K562 (cell line): ENCODE measurements around the gene ABCB9. TPM values are rescaled to one million over a fixed set of nuclear protein-coding genes. Genes with fewer than 3 reads are reported as not detected.

ENCODE experiments used
- ATAC-seq: fragments of 200-7000 bp; cut with Tn5 transposase; 3 replicates; pipeline ENCODE4 v1.9.1; 2020; ENCODE audit warnings: moderate library complexity
- BruUV-seq: library from RNA; stranded (reverse); fragments of 400-500 nt; replicated peaks from 2 replicates; lab custom pipeline; 2021; lab: Mats Ljungman, UMichigan
- CTCF ChIA-PET: fragments of 300-600 bp; formaldehyde crosslinking; extraction: SDS; loops from one replicate; lab custom pipeline; 2021; ENCODE audit warnings: low intra/inter-chr PET ratio; lab: Yijun Ruan, JAX
- POLR2A ChIA-PET: fragments of 300-600, 350-650 bp; sonication (Branson Sonifier 250); formaldehyde crosslinking; extraction: SDS; loops from one replicate; lab custom pipeline; 2021; ENCODE audit warnings: antibody characterized with exemption, inconsistent platforms; lab: Yijun Ruan, JAX
- DNase-seq, 4 experiments: peaks; one replicate each; pipeline versions ENCODE4 v3.0.0 to v3.0.0-alpha.2; 2011 to 2018; ENCODE audit warnings: low spot score in 3 of 4, mixed read lengths in 3 of 4; ENCODE audit errors: extremely low read depth in 1 of 4
- FAIRE-seq: peaks from 2 replicates; lab custom pipeline; 2011; peaks lifted over from hg19 to GRCh38; lab: Jason Lieb, UNC
- H2AFZ ChIP-seq: 2 replicates; pipeline ENCODE4 v1.6.0; 2011; ENCODE audit warnings: low read depth, low read length, control low read depth, inconsistent platforms
- H3K27ac ChIP-seq: fragments of 200-600 bp; 3 replicates; pipeline ENCODE4 v1.8.0; 2011; ENCODE audit warnings: low read depth, mild to moderate bottlenecking, control low read depth, inconsistent platforms, low read length, moderate library complexity, mixed read lengths; ENCODE audit errors: extremely low read depth
- H3K27me3 ChIP-seq, 2 experiments: fragments of 300-600 bp in 1 of 2; 2 replicates in 1 of 2; 3 replicates in 1 of 2; pipeline versions ENCODE4 v1.6.0 to v1.8.0; 2011; ENCODE audit warnings: inconsistent platforms in 2 of 2, low read length in 2 of 2, mild to moderate bottlenecking in 1 of 2, mixed read lengths in 1 of 2, moderate library complexity in 1 of 2; ENCODE audit not compliant: control insufficient read depth in 2 of 2, insufficient read depth in 2 of 2
- H3K36me3 ChIP-seq: fragments of 300-600 bp; 3 replicates; pipeline ENCODE4 v1.8.0; 2011; ENCODE audit warnings: mild to moderate bottlenecking, low read length, inconsistent platforms; ENCODE audit not compliant: control insufficient read depth, insufficient read depth
- H3K4me1 ChIP-seq, 2 experiments: fragments of 200-600 bp in 1 of 2; replicated peaks in 1 of 2; 2 replicates in 1 of 2; 3 replicates in 1 of 2; pipeline versions ENCODE4 v1.5.1 to v1.8.0; 2011; ENCODE audit warnings: inconsistent platforms in 2 of 2, low read length in 2 of 2, mild to moderate bottlenecking in 1 of 2, mixed read lengths in 1 of 2, moderate library complexity in 1 of 2; ENCODE audit not compliant: control insufficient read depth in 2 of 2, insufficient read depth in 2 of 2
- H3K4me2 ChIP-seq: 2 replicates; pipeline ENCODE4 v1.6.1; 2011; ENCODE audit warnings: low read length, control low read depth, inconsistent platforms, mixed read lengths; ENCODE audit not compliant: insufficient read depth
- H3K4me3 ChIP-seq: fragments of 200-600 bp; sonication (generic), shearing (Covaris generic); 2 replicates; pipeline ENCODE4 v1.5.1; 2016; ENCODE audit warnings: control low read depth, inconsistent platforms
- H3K79me2 ChIP-seq: fragments of 200-600 bp; 3 replicates; pipeline ENCODE4 v1.8.0; 2011; ENCODE audit warnings: low read length, inconsistent platforms; ENCODE audit not compliant: control insufficient read depth, insufficient read depth
- H3K9ac ChIP-seq, 2 experiments: 2 replicates each; pipeline versions ENCODE4 v1.6.0 to v1.6.1; 2011; ENCODE audit warnings: low read depth in 2 of 2, low read length in 2 of 2, control low read depth in 1 of 2, inconsistent platforms in 1 of 2, mild to moderate bottlenecking in 1 of 2, mixed read lengths in 1 of 2; ENCODE audit not compliant: insufficient read depth in 1 of 2
- H3K9me1 ChIP-seq: one replicate; pipeline ENCODE4 v1.6.0; 2011; ENCODE audit warnings: inconsistent platforms, mild to moderate bottlenecking, low read length, moderate library complexity; ENCODE audit not compliant: control insufficient read depth, insufficient read depth
- H3K9me3 ChIP-seq: replicated peaks from 2 replicates; pipeline ENCODE4 v1.5.1; 2011; ENCODE audit warnings: low read depth, low read length, inconsistent platforms; ENCODE audit not compliant: control insufficient read depth, insufficient read depth
- H4K20me1 ChIP-seq: replicated peaks from 2 replicates; pipeline ENCODE4 v1.6.1; 2011; ENCODE audit warnings: low read length, inconsistent platforms, mixed read lengths; ENCODE audit not compliant: control insufficient read depth, insufficient read depth
- CBFA2T2 ChIP-seq: fragments of 450-650 bp; conservative IDR thresholded peaks from 2 replicates; pipeline ENCODE4 v1.6.1; 2017; ENCODE audit warnings: mild to moderate bottlenecking
- CHD2 ChIP-seq: IDR thresholded peaks from 2 replicates; pipeline ENCODE4 v1.6.1; 2011; ENCODE audit warnings: low read depth, low read length
- HCFC1 ChIP-seq: IDR thresholded peaks from 2 replicates; pipeline ENCODE4 v1.6.1; 2012; ENCODE audit warnings: low read depth, low read length, improper control_type of control experiment
- NRF1 ChIP-seq, 2 experiments: fragments of 450-650 bp; IDR thresholded peaks in 1 of 2; conservative IDR thresholded peaks in 1 of 2; 2 replicates each; pipeline ENCODE4 v1.6.1; 2014; ENCODE audit warnings: mild to moderate bottlenecking in 2 of 2
- SIN3A ChIP-seq, 2 experiments: fragments of 150-350 bp in 1 of 2; IDR thresholded peaks; 2 replicates each; pipeline ENCODE4 v1.6.1; 2011 to 2016; ENCODE audit warnings: borderline replicate concordance in 2 of 2, low read depth in 2 of 2, low read length in 2 of 2, mild to moderate bottlenecking in 2 of 2, moderate library complexity in 2 of 2; ENCODE audit not compliant: control insufficient read depth in 1 of 2
- ZNF146 ChIP-seq: IDR thresholded peaks from one replicate; pipeline ENCODE4 v1.6.1; 2018; ENCODE audit warnings: missing compliant biosample characterization; ENCODE audit not compliant: unreplicated experiment
- ZNF583 ChIP-seq: fragments of 250-450 bp; sonication (Bioruptor Pico); IDR thresholded peaks from 2 replicates; pipeline ENCODE4 v1.4.0; 2020
- ZZZ3 ChIP-seq: fragments of 450-650 bp; IDR thresholded peaks from 2 replicates; pipeline ENCODE4 v1.6.1; 2016; ENCODE audit warnings: antibody characterized with exemption, mild to moderate bottlenecking, moderate library complexity
- WGBS: fragments of 100-300 bp; shearing (Covaris generic); methylation state at CpG from one replicate; pipeline ENCODE4 v1.1.6; 2016; ENCODE audit warnings: low coverage, mixed read lengths; ENCODE audit not compliant: insufficient coverage; ENCODE audit errors: missing lambda C conversion rate; 5-methylcytosine and 5-hydroxymethylcytosine counted together
- in situ Hi-C: fragments of 300-500 bp; cut with MboI; formaldehyde crosslinking; loops from 4 replicates; pipeline ENCODE4 v1.15.0; 2018; ENCODE audit warnings: inconsistent platforms, mixed read lengths
- intact Hi-C: fragments of 100-400 bp; cut with micrococcal nuclease; formaldehyde crosslinking; loops from 2 replicates; pipeline ENCODE4 v1.14.2; 2022
- polyA plus RNA-seq, 8 experiments: library from polyadenylated mRNA; depleted of rRNA in 4 of 8; stranded (reverse) in 5 of 8; unstranded in 3 of 8; fragments of >200 nt; fragmentation: Nextera tagmentation in 2 of 8; fragmentation: Illumina TruSeq in 1 of 8; extraction: Ambion mirVana in 2 of 8; extraction: Trizol in 1 of 8; gene quantifications; 2 replicates each; pipeline versions ENCODE4 v1.2.1 to v1.2.3, GENCODE V29; 2011 to 2014; ENCODE audit warnings: inconsistent platforms in 1 of 8, missing spikeins in 1 of 8
- total RNA-seq, 7 experiments: library from RNA; depleted of rRNA in 6 of 7; stranded (reverse); fragments of >200 nt in 6 of 7; fragmentation: Illumina TruSeq in 2 of 7; extraction: Trizol in 2 of 7; gene quantifications; 2 replicates each; pipeline versions ENCODE4 v1.2.1 to v1.2.3, GENCODE V29; 2011 to 2021; ENCODE audit warnings: low replicate concordance in 1 of 7
- TF ChIP-seq, protein P1 (sequence below), 2 experiments: IDR thresholded peaks; 2 replicates each; pipeline ENCODE4 v1.6.1; 2011; ENCODE audit warnings: borderline replicate concordance in 1 of 2, control low read depth in 1 of 2, low read depth in 1 of 2, low read length in 1 of 2, mild to moderate bottlenecking in 1 of 2, mixed read lengths in 1 of 2, moderate library complexity in 1 of 2; ENCODE audit not compliant: insufficient read depth in 1 of 2, insufficient read length in 1 of 2, poor library complexity in 1 of 2, severe bottlenecking in 1 of 2; ENCODE audit errors: extremely low read depth in 1 of 2
- TF ChIP-seq, protein P2 (sequence below): fragments of 250-450 bp; sonication (Bioruptor Pico); IDR thresholded peaks from 2 replicates; pipeline ENCODE4 v1.8.0; 2022; ENCODE audit warnings: moderate library complexity, mild to moderate bottlenecking, inconsistent platforms
- TF ChIP-seq, protein P3 (sequence below): sonication (generic); formaldehyde crosslinking; IDR thresholded peaks from 2 replicates; pipeline ENCODE4 v1.9.0; 2022; ENCODE audit warnings: mild to moderate bottlenecking, missing genetic modification reagents

Gene ABCB9
- total and polyA plus RNA-seq, 9 of the 15 experiments (the other 6 are each of a cell fraction or from before 2014, with no cell fraction given): 0.20 to 12.6 (median 6.2) TPM

DNA sequence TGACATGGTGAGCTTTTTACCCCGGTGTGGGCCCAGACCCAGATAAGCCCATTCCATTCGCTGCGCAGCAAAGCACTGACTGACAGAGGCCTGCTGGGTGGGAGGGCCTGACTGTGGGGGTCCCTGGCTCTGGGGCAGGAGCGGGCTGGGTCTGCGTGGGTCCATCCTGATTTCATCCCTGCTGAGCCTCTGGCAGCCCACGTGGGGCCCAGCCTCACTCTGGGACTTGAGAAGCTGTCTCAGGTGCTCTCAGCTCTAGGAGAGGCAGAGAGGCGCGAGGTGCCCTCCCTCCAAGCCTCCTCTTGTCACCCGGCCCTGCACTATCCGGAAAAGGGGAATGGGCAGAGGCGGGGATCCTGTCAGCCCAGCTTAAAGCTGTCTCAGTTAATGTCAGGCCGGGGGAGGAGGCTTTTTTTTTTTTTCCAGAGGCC lies 927 bp downstream of the ABCB9 start (continued):
- TF ChIP-seq SIN3A (IDR thresholded peaks at IDR 0.05; ENCODE audit: borderline replicate concordance in 2 of 2, control insufficient read depth in 1 of 2, low read depth in 2 of 2, low read length in 2 of 2): 0 out of 4 replicates have a peak, but pooled peaks of 1 of the 2 experiments have one; percentile 14
- TF ChIP-seq, protein P1, sequence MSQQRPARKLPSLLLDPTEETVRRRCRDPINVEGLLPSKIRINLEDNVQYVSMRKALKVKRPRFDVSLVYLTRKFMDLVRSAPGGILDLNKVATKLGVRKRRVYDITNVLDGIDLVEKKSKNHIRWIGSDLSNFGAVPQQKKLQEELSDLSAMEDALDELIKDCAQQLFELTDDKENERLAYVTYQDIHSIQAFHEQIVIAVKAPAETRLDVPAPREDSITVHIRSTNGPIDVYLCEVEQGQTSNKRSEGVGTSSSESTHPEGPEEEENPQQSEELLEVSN (IDR thresholded peaks at IDR 0.05; ENCODE audit: borderline replicate concordance in 1 of 2, extremely low read depth in 1 of 2, insufficient read depth in 1 of 2, insufficient read length in 1 of 2, low read depth in 1 of 2, low read length in 1 of 2, poor library complexity in 1 of 2, severe bottlenecking in 1 of 2): peak in 1 of 2 experiments; percentile 15

DNA sequence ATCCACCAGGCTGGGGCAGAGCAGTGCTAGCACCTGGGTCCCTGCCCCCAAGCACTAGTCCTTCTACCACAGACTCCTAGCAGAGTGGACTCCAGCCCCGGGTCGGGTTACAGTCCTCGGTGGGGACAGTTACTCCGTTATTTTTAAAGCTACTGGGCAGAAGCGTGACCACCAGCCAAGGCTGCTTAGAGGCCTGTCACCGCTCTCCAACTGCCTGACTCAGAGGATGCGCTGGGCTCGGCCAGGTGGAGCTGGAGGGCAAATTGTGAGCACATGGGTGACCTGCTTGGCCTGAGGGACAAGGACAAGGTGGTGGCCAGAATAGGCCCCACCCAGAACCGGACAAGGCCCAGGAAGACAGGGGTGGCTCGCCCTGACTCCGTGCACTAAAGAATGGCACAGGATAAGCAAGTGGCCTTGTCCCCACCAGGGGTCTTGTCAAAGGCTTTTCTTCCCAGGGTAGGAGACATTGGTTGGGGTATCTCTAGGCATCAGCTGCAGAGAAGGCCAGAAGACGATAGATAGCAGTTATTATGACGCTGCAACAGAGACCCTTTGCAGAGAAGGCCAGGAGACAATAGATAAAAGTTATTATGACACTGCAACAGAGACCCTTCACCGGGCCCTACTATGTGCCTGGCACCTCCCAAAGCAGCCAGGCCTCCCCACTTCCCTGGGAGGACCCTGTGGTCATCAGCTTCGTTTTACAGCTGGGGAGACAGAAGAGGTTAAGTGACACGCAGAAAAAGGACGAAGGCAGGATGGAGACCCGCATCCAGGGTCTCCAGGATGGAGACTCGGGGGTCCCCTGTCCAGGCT lies 1.6 kb downstream of the ABCB9 start:
- H3K4me2 ChIP-seq: peak overlapping the region; percentile 78
- in situ Hi-C loops (no loop called here), intact Hi-C loops (loop anchor here (5.0 kb wide), 1 partner anchor 268 kb away; the partner anchor contains the start of genes MPHOSPH9 and MTRFR)
- peak in 2 of 4 experiments; percentile 60 to 68 for DNase-seq
- H3K27ac ChIP-seq: peak overlapping the region; percentile 58
- H3K4me3 ChIP-seq: peak overlapping the region; percentile 50; the same call in 1 of the 2 replicates
- peaks cover 11% of the 10 kb centered on the region for H3K79me2 ChIP-seq
- ChIA-PET POLR2A (interaction anchor here (0.6 to 1.1 kb wide), 4 partner anchors 11 to 270 kb away, joined by 3 read pairs; no protein-coding TSS in a partner anchor), CTCF (no interaction called here)
- H3K27me3 ChIP-seq: no peaks in the 10 kb centered on the region
- peak; percentile 57 for ATAC-seq
- peak; percentile 35 for FAIRE-seq
- no peaks in the 10 kb centered on the region for H3K9me3 ChIP-seq
- 23% methylated on average over 17 of the region's 19 CpGs for WGBS
- H4K20me1 ChIP-seq: peaks cover 3% of the 10 kb centered on the region; the same call in 1 of the 2 replicates
- H3K9ac ChIP-seq: peak overlapping the region; percentile 45 to 91
- BruUV-seq: no TSS peak
- H3K4me1 ChIP-seq: peaks cover 33 to 56% of the 10 kb centered on the region in 2 experiments
- H3K36me3 ChIP-seq: peaks cover 8% of the 10 kb centered on the region; the same call in 2 of the 3 replicates
- H2AFZ ChIP-seq: peak overlapping the region; percentile 84
- H3K9me1 ChIP-seq: peaks cover 10% of the 10 kb centered on the region
- TF ChIP-seq NRF1 (conservative IDR thresholded peaks at IDR 0.05 in 1 of 2, IDR thresholded peaks at IDR 0.05 in 1 of 2): peak; percentile 37 to 49; a peak in 3 of 4 replicates
- TF ChIP-seq ZNF146: no peak
- TF ChIP-seq HCFC1: no peak
- TF ChIP-seq, protein P2, sequence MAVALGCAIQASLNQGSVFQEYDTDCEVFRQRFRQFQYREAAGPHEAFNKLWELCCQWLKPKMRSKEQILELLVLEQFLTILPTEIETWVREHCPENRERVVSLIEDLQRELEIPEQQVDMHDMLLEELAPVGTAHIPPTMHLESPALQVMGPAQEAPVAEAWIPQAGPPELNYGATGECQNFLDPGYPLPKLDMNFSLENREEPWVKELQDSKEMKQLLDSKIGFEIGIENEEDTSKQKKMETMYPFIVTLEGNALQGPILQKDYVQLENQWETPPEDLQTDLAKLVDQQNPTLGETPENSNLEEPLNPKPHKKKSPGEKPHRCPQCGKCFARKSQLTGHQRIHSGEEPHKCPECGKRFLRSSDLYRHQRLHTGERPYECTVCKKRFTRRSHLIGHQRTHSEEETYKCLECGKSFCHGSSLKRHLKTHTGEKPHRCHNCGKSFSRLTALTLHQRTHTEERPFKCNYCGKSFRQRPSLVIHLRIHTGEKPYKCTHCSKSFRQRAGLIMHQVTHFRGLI (CRISPR knock-in tag): no peak
- TF ChIP-seq ZNF583: no peak
- TF ChIP-seq, protein P3, sequence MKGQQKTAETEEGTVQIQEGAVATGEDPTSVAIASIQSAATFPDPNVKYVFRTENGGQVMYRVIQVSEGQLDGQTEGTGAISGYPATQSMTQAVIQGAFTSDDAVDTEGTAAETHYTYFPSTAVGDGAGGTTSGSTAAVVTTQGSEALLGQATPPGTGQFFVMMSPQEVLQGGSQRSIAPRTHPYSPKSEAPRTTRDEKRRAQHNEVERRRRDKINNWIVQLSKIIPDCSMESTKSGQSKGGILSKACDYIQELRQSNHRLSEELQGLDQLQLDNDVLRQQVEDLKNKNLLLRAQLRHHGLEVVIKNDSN (CRISPR knock-in tag): 0 out of 2 replicates have a peak, but pooled peaks have one; percentile 17
- TF ChIP-seq CBFA2T2: peak; percentile 79
- no peak for TF ChIP-seq CHD2
- TF ChIP-seq ZZZ3: no peak
